Measurements from ENCODE around the gene ZFYVE21. TPM values are rescaled to one million over a fixed set of nuclear protein-coding genes. Genes with fewer than 3 reads are reported as not detected.

ZFYVE21 gene
- total RNA-seq, 1 donor from 2014 or later = 53.9 TPM

GRCh38 chr14:103697206-103697602 lies 18.4 kb upstream of the ZFYVE21 start:
- Histone ChIP-seq H3K4me3 (ENCODE audit: low read depth, low read length) (no peak overlapping the region), H3K36me3 (ENCODE audit: control insufficient read depth, insufficient read depth, low read length) (peaks cover 4% of the 10 kb centered on the region), H3K27me3 (ENCODE audit: control insufficient read depth, insufficient read depth, low read length) (no peaks in the 10 kb centered on the region)
- TF ChIP-seq, protein P1, sequence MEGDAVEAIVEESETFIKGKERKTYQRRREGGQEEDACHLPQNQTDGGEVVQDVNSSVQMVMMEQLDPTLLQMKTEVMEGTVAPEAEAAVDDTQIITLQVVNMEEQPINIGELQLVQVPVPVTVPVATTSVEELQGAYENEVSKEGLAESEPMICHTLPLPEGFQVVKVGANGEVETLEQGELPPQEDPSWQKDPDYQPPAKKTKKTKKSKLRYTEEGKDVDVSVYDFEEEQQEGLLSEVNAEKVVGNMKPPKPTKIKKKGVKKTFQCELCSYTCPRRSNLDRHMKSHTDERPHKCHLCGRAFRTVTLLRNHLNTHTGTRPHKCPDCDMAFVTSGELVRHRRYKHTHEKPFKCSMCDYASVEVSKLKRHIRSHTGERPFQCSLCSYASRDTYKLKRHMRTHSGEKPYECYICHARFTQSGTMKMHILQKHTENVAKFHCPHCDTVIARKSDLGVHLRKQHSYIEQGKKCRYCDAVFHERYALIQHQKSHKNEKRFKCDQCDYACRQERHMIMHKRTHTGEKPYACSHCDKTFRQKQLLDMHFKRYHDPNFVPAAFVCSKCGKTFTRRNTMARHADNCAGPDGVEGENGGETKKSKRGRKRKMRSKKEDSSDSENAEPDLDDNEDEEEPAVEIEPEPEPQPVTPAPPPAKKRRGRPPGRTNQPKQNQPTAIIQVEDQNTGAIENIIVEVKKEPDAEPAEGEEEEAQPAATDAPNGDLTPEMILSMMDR (IDR thresholded peaks at IDR 0.05; ENCODE audit: insufficient read depth, low read length, poor library complexity, severe bottlenecking) = no peak
- no peak for DNase-seq (ENCODE audit: low read depth)

DNA sequence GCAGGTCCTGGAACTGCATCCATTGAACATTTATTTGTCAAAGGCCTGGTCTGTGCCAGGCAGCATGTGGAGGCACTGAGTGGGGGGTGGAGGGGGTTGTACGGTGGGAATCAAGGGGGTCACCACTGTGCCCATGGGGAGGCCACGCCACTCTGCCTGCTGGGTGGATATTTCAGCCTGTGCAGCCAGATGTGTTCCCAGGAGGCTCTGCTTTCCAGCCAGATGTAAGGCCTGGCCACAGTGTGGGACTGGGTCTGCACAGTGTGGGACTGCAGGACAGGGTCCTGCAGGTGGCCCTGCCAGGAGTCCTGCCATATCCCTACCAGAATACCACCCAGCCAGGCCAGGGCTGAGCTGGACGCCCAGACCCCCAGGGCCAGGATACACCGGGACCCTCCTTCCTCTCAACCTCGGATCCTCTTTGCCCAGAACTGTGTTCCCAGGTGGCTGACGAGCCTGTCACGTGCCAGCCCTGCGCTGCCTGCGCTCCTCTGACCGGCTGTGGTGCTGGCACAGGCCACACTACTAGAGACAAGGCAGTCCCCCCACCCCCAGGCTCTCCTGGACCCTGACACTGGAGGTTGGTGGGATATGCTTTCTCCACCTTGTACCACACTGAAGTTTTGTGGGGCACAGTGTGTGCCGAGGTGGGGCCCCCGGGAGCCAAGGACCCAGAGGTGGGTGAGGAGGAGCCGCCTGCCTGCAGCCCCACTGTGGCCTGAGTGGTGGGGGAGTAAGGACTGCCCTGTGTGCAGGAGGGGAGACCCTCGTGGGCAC lies 17.8 kb upstream of the ZFYVE21 start:
- peaks cover 5% of the 10 kb centered on the region for H3K36me3 ChIP-seq (ENCODE audit: control insufficient read depth, insufficient read depth, low read length)
- TF ChIP-seq, protein P1 (IDR thresholded peaks at IDR 0.05; ENCODE audit: insufficient read depth, low read length, poor library complexity, severe bottlenecking) = no peak

DNA sequence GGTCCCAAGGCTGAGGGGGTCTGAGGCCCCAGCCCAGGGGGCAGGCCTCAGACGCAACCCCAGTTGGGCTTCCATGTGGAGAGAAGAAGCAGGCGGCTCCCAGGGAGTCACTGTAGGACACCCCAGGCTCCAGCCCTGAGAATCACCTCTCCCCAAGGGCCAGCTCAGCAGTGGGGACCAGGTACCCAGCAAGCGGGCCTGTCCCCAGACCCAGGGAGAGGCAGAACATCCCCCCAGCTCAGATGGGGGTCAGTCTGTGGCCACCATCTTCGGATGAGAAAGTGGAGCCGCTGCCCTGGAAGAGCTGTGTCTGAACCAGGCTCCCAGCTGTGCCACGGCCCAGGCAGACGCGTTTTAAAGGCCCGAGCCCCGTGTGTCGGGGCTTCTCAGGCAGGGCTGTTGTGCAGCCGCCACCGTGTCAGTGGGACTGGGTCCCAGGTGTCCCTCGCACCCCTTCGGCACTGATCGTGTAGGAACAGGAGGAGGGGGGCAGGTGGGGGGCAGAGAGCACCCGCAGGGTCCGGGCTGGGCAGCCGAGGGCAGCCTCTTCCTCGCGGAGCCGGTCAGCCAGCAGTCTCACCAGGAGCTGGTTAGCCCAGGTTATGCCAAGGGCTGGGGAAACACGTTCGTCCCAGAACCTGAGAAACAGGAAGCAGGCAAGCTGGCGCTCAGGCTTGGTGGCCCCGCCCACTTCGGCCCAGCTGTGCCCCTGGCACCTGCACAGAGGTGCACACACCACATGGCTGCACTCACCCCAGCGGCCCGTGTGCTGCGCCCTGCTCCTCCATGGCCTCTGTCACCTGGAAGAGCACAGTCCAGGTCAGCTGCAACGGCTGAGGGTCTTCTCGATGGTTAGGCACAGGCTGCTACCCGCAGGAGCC lies 17.0 kb upstream of the ZFYVE21 start:
- H3K36me3 ChIP-seq (ENCODE audit: control insufficient read depth, insufficient read depth, low read length) = peaks cover 5% of the 10 kb centered on the region
- DNase-seq (ENCODE audit: low read depth) = no peak

More for the DNA sequence above, 17.8 kb upstream of the ZFYVE21 start:
- Histone ChIP-seq H3K27me3 (ENCODE audit: control insufficient read depth, insufficient read depth, low read length) (no peaks in the 10 kb centered on the region), H3K4me3 (ENCODE audit: low read depth, low read length) (no peak overlapping the region)
- DNase-seq (ENCODE audit: low read depth) = no peak

DNA sequence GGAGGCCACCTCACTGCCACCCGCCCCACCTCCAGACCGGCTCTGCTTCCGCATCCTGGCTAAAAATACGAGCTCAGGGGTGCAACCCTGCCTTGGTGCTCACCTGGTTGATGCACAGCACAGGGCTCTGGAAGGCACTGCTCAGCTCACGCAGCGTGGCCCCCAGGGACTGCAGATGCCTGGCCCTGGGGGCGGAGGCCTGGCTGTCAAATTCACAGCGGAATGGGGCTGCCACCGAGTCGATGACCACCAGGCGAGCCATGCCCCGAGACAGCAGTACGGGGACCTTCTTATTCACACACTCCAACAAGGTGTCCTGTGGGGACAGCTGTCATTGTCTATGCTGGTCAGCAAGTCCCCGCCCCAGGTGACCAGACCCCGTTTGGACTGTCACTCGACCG lies 16.3 kb upstream of the ZFYVE21 start:
- DNase-seq (ENCODE audit: low read depth) = no peak
- peaks cover 5% of the 10 kb centered on the region for H3K36me3 ChIP-seq (ENCODE audit: control insufficient read depth, insufficient read depth, low read length)
- no peaks in the 10 kb centered on the region for H3K27me3 ChIP-seq (ENCODE audit: control insufficient read depth, insufficient read depth, low read length)
- no peak overlapping the region for H3K4me3 ChIP-seq (ENCODE audit: low read depth, low read length)
- TF ChIP-seq, protein P1 (IDR thresholded peaks at IDR 0.05; ENCODE audit: insufficient read depth, low read length, poor library complexity, severe bottlenecking) = no peak

More for the DNA sequence above, 17.0 kb upstream of the ZFYVE21 start:
- TF ChIP-seq, protein P1 (IDR thresholded peaks at IDR 0.05; ENCODE audit: insufficient read depth, low read length, poor library complexity, severe bottlenecking) = no peak
- no peak overlapping the region for H3K4me3 ChIP-seq (ENCODE audit: low read depth, low read length)
- no peaks in the 10 kb centered on the region for H3K27me3 ChIP-seq (ENCODE audit: control insufficient read depth, insufficient read depth, low read length)

- TF ChIP-seq, protein P1 (IDR thresholded peaks at IDR 0.05; ENCODE audit: insufficient read depth, low read length, poor library complexity, severe bottlenecking) = no peak
- Histone ChIP-seq H3K27me3 (ENCODE audit: control insufficient read depth, insufficient read depth, low read length) (no peaks in the 10 kb centered on the region), H3K36me3 (ENCODE audit: control insufficient read depth, insufficient read depth, low read length) (peaks cover 5% of the 10 kb centered on the region), H3K4me3 (ENCODE audit: low read depth, low read length) (no peak overlapping the region)
- no peak for DNase-seq (ENCODE audit: low read depth)
Observed at GRCh38 chr14:103699901-103700752, 15.5 kb upstream of the ZFYVE21 start.
